Measurements from ENCODE around the gene TMEM259. TPM values are rescaled to one million over a fixed set of nuclear protein-coding genes. Genes with fewer than 3 reads are reported as not detected.

TMEM259 gene
- total and polyA plus RNA-seq, 3 donors from 2014 or later = 164 to 405 (median 339) TPM

DNA sequence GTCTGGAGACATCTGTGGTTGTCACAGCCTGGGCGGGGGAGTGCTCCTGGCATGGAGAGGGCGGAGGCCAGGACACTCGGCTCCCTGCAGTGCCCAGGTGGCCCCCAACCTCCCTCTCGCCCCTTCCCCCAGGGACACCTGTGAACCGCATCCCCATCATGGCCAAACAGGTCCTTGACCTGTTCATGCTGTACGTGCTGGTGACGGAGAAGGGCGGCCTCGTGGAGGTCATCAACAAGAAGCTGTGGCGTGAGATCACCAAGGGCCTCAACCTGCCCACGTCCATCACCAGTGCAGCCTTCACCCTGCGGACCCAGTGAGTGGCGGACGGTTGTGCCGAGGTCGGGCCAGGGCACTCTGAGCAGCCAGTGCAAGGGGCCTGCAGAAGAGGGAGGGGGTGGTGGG, 56.8 kb downstream of the TMEM259 start:
- Histone ChIP-seq H3K27ac (no peak overlapping the region), H3K4me1 (no peaks in the 10 kb centered on the region), H3K9me3 (no peaks in the 10 kb centered on the region), H3K27me3 (no peaks in the 10 kb centered on the region), H3K36me3 (ENCODE audit: low read depth, missing control alignments) (no peaks in the 10 kb centered on the region), H3K4me3 (no peak overlapping the region)
- no peak for DNase-seq
- intact Hi-C loops (cut with DNase I; ENCODE audit: low total_unique reads) = no loop called here
- 92 to 100% methylated on average over 1 to 16 of the region's 16 CpGs for WGBS, 2 donors
- TF ChIP-seq POLR2A (IDR thresholded peaks at IDR 0.05) = no peak
- TF ChIP-seq, protein P1, sequence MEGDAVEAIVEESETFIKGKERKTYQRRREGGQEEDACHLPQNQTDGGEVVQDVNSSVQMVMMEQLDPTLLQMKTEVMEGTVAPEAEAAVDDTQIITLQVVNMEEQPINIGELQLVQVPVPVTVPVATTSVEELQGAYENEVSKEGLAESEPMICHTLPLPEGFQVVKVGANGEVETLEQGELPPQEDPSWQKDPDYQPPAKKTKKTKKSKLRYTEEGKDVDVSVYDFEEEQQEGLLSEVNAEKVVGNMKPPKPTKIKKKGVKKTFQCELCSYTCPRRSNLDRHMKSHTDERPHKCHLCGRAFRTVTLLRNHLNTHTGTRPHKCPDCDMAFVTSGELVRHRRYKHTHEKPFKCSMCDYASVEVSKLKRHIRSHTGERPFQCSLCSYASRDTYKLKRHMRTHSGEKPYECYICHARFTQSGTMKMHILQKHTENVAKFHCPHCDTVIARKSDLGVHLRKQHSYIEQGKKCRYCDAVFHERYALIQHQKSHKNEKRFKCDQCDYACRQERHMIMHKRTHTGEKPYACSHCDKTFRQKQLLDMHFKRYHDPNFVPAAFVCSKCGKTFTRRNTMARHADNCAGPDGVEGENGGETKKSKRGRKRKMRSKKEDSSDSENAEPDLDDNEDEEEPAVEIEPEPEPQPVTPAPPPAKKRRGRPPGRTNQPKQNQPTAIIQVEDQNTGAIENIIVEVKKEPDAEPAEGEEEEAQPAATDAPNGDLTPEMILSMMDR (IDR thresholded peaks at IDR 0.05) = no peak

- Histone ChIP-seq H3K4me1 (no peaks in the 10 kb centered on the region), H3K9me3 (no peaks in the 10 kb centered on the region), H3K36me3 (ENCODE audit: low read depth, missing control alignments) (no peaks in the 10 kb centered on the region), H3K27ac (no peak overlapping the region), H3K27me3 (no peaks in the 10 kb centered on the region), H3K4me3 (no peak overlapping the region)
- TF ChIP-seq POLR2A (IDR thresholded peaks at IDR 0.05) = no peak
- TF ChIP-seq, protein P1 (IDR thresholded peaks at IDR 0.05) = no peak
- 88 to 92% methylated on average over 7 to 10 of the region's 11 CpGs for WGBS, 2 donors
- DNase-seq = no peak
- intact Hi-C loops (cut with DNase I; ENCODE audit: low total_unique reads) = no loop called here
Observed at GRCh38 chr19:963486-963951, 57.4 kb downstream of the TMEM259 start.

- Histone ChIP-seq H3K4me1 (no peaks in the 10 kb centered on the region), H3K9me3 (no peaks in the 10 kb centered on the region), H3K27me3 (no peaks in the 10 kb centered on the region), H3K27ac (no peak overlapping the region), H3K36me3 (ENCODE audit: low read depth, missing control alignments) (no peaks in the 10 kb centered on the region), H3K4me3 (no peak overlapping the region)
- 89 to 93% methylated on average over 14 to 31 of the region's 31 CpGs for WGBS, 2 donors
- intact Hi-C loops (cut with DNase I; ENCODE audit: low total_unique reads) = no loop called here
- DNase-seq = no peak
- TF ChIP-seq, protein P1 (IDR thresholded peaks at IDR 0.05) = no peak
- no peak for TF ChIP-seq POLR2A (IDR thresholded peaks at IDR 0.05)
Observed at GRCh38 chr19:962683-963400, 58.1 kb downstream of the TMEM259 start.

DNA sequence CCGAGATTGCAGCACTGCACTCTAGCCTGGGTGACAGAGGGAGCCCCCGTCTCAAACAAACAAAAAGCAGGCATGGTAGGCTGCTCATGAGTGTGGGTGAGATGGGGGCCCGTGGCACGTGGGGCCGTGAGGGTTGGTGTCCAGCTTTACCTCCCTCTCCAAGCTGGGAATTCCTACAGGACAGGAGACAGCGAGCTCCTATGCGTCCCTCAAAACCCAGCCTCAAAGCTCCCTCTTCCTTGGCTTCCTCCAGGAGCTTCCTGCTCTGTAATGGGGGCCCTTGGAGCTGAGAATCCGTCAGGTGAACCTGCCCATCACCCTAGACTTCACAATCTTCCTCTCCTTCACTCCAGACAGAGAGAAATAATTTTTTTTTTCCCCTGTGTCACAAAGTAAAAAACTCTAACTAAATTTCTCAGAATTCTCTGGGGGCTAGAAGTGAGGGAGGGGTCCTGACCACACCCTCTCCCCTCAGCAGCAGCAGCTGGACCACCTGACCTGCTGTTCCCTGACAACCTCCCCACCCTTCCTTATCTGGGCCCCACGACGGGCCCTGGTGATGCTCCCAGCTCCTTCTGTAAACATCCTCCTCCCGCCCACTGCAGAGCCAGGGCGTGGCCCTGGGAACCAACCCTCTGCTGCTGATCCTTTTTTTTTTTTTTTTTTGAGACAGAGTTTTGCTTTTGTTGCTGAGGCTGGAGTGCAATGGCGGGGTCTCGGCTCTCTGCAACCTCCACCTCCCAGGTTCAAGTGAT, 58.9 kb downstream of the TMEM259 start:
- Histone ChIP-seq H3K27me3 (no peaks in the 10 kb centered on the region), H3K4me1 (no peaks in the 10 kb centered on the region), H3K27ac (no peak overlapping the region), H3K36me3 (ENCODE audit: low read depth, missing control alignments) (no peaks in the 10 kb centered on the region), H3K4me3 (no peak overlapping the region), H3K9me3 (no peaks in the 10 kb centered on the region)
- intact Hi-C loops (cut with DNase I; ENCODE audit: low total_unique reads) = no loop called here
- no peak for DNase-seq
- 77 to 78% methylated on average over 12 to 14 of the region's 14 CpGs for WGBS, 2 donors
- TF ChIP-seq POLR2A (IDR thresholded peaks at IDR 0.05) = no peak

GRCh38 chr19:960601-960938, 60.4 kb downstream of the TMEM259 start:
- Histone ChIP-seq H3K27ac (no peak overlapping the region), H3K4me1 (no peaks in the 10 kb centered on the region), H3K4me3 (no peak overlapping the region), H3K9me3 (no peaks in the 10 kb centered on the region), H3K27me3 (no peaks in the 10 kb centered on the region), H3K36me3 (ENCODE audit: low read depth, missing control alignments) (no peaks in the 10 kb centered on the region)
- DNase-seq = no peak
- TF ChIP-seq, protein P1 (IDR thresholded peaks at IDR 0.05) = no peak
- no peak for TF ChIP-seq POLR2A (IDR thresholded peaks at IDR 0.05)
- intact Hi-C loops (cut with DNase I; ENCODE audit: low total_unique reads) = no loop called here
- WGBS, 2 donors = 83 to 91% methylated on average over 3 to 8 of the region's 8 CpGs
